HG02840 (cell line): ENCODE measurements around the gene CTNNA1.
"Not testable (repeated sequence)": the region's sequence is repeated elsewhere in the genome, so short reads cannot be mapped to it uniquely, and the experiment has no call there.

Experiments used
- ATAC-seq: cut with Tn5 transposase; IDR thresholded peaks from one replicate; pipeline ENCODE4 v1.9.1; 2021; ENCODE audit warnings: mild to moderate bottlenecking, moderate library complexity, moderate number of reproducible peaks; ENCODE audit not compliant: unreplicated experiment, low FRiP score

Gene CTNNA1

DNA sequence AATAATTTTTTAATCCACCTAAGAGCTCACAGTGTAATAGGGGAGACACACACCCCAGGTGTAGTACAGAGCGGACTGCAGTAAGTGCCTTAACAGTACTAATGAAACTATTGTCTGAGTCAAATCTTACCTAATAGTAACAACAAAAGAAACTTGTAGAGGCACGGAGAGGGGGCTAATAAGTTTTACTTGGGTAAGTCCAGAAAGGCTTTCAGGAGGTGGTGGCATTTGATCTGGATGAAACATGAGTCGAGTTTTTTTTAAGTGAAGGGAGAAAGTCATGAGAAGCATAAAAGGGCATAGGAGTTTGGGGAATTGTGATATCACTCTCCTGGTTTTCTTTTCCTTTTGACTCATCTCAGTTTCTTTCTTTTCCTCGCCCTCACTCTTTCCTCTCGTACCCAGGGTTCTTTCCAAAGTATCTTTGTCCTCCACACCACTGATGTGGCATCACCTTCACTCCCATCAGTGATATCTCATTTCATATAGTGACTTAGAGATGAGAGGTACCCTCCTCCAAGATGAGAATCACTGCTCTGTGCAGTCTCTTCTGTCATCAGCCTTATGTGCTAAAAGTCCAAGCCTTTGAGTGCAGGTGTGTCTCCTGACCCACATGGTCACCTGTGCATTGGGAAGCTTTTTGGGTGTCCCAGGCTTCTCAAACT lies 2.0 kb downstream of the CTNNA1 start:
- no peak for ATAC-seq

DNA sequence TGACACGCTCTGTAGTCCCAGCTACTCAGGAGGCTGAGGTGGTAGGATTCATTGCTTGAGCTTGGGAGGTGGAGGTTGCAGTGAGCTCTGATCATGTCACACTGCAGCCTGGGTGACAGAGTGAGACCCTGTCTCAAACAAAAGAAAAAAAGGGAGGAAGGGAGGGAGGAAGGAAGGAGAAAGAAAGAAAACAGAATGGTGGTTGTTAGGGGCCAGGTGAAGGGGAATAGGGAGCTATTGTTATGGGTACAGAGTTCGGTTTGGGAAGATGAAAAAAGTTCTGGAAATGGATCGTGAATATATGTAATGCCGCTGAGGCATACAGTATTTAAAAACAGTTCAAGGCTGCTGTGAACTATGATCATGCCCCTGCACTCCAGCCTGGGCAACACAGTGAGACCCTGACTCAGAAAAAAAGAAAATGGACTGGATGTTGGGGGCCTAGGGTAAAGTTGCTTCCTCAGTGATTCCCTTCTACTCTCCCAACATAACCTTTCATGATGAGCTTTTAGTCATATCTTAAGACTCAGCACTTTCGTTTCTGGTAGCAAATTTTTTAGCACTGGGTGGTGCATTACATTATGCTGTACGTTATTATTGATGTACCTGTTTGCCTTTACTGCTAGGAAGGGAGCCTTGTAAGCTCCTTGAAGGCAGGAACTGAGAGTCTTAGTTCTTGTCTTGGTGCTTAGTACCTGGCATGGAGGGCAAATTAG lies 4.0 kb downstream of the CTNNA1 start:
- no peak for ATAC-seq

DNA sequence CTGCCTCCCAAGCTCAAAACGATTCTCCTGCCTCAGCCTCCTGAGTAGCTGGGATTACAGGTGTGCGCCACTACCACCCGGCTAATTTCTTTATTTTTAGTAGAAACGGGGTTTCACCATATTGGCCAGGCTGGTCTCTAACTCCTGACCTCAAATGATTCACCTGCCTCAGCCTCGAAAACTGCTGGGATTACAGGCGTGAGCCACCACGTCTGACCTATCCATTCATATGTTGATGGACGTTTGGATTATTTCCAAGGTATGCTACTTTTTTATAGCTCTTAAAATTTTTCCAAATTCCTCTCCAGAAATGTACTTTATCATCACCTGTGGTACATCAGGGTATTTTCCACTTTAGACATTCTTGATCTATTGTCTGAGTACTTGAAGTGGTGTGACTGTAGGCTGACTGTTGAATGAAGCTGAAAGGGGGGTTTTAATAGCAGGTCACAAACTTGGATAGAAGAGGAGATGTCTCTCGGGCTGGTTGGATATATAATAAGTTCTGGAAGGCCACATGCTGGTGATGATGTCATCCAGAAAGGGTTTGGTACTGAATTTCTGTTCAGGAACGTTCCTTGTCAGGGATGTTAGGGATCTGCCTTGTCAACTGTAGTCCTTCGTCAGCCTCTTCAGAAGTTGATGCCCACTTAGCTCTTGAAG lies 7.4 kb downstream of the CTNNA1 start:
- ATAC-seq = no peak

DNA sequence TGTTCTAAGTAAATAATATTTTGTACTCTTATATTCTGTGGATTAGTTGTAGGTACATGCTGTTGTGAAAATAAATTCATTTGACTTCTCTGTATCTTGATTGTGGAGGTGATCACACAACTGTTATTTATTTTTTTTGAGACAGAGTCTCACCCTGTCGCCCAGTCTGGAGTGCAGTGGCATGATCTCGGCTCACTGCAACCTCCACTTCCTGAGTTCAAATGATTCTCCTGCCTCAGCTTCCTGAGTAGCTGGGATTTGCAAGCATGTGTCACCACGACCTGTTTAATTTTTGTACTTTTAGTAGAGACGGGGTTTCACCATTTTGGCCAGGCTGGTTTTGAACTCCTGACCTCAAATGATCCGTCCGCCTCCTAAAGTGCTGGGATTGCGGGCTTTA lies 7.9 kb downstream of the CTNNA1 start:
- ATAC-seq = not testable (repeated sequence)

DNA sequence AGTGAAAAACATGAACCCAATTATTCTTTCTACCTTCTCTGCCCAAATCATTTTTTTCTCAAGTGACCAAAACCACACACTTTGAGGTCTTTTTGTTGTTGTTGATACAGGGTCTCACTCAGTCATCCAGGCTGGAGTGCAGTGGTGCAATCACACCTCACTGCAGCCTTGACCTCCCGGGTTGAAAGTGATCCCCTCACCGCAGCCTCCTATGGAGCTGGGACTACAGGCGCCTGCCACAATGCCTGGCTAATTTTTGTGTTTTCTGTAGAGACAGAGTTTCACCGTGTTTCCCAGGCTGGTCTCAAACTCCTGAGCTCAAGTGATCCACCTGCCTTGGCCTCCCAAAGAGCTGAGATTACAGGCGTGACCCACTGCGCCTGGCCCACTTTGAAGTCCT lies 8.4 kb downstream of the CTNNA1 start:
- ATAC-seq = not testable (repeated sequence)

DNA sequence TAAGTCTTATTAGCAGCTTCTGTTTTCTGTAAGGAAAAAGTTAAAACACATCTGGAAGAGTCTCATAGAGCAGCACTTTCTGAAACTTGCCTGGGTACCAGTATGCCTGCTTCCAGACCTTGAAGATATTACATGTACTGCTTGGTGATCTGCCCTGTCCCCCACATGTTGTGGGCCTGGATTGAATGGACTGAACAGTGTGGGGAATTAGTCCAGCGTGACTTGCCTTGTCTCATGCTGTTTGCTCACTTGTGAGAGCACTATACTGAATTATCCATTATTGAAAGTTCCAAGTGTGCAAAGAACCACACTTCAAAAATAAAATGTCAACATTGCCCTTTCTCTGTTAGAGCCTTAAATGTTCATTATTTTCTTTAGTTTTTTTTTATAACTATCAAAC lies 8.9 kb downstream of the CTNNA1 start:
- no peak for ATAC-seq

DNA sequence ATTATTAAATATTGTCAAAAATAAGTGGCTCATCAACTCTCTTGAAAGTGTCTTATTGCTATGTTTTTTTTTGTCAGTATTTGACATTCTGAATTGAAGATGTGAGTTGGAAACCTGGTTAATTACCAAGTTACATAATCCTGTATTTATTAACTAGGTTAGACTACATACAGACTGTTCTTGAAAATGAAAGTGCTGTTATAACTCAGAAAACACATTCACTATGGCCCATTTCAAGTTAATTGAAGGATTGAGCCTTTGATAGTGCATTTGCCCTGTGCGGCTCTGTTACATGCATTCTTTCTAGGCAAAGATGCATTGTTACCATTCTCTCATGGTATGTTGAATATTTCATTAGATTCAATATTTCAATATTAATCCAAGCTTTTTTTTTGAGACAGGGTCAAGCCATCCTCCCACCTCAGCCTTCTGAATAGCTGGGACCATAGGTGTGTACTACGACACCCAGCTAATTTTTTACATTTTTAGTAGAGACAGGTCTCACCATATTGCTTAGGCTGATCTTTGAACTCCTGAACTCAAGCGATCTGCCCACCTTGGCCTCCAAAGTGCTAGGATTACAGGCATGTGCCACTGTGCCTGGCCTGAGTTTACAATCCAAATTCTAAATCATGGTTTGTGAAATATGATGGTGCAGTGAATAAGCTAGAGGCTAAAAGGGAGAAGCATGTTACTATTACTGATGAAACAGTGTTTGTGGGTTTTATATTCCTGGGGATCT lies 10.0 kb downstream of the CTNNA1 start:
- ATAC-seq = no peak

DNA sequence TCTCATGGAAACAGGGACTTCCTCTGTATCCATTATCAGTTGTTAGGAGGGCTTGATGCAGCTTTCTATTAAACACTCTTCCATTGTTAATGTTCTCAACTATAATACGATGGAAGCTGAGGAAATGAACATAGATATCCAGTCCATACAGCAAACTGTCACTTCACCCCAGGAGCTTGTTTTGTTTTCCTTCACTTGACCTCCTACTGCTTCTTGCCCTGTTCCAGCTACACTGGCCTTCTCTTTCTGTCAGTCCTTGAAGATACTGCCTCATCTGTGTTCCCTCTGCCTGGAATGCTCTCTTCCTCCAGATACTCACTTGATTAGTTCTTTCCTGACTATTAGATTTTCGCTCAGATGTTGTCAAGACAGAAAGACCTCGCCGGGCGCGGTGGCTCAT lies 17.1 kb downstream of the CTNNA1 start:
- no peak for ATAC-seq

DNA sequence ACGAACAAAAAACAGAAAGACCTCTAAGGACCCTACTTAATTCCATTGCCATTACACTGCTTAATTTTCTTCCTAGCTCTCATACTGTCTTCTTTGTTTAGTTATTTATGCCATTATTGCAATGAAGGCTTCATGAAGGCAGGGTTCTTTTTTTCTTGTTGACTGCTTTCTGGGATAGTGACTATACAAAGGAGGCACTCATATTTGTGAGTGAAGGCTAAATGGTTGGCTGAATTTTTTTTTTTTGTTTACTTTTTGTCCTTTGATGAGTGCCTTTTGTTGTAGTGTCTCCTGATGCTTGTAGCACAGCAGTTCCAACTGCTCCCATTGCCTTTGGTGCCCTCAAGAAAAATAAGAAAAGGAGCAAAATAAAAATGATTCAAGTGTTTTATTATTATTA lies 17.8 kb downstream of the CTNNA1 start:
- ATAC-seq = no peak

DNA sequence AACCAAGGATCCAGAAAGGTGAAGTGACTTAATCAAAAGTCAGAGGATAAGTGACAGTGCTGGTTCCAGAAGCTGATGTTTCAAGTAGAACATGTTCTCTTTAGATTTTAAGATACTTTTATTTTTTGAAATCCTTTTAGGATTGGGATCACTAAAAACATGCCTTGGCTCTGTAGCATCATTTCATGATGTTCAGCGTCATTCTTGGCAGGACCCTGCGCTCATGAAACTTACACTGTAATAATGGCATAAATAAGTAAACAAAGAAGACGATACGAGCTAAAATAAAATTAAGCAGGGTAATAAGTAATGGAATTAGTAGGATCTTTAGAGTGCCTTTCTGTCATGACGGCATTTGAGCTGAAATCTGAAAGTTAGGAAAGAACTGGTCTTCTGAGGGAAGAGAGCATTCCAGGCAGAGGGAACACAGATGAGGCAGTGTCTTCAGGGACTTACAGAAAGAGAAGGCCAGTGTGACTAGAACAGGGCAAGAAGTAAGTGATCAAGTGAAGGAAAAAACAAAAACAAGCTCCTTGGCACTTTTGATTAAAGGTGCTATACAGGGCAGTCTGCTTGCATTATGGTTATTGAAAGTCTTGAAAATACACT lies 19.9 kb downstream of the CTNNA1 start:
- ATAC-seq = no peak

DNA sequence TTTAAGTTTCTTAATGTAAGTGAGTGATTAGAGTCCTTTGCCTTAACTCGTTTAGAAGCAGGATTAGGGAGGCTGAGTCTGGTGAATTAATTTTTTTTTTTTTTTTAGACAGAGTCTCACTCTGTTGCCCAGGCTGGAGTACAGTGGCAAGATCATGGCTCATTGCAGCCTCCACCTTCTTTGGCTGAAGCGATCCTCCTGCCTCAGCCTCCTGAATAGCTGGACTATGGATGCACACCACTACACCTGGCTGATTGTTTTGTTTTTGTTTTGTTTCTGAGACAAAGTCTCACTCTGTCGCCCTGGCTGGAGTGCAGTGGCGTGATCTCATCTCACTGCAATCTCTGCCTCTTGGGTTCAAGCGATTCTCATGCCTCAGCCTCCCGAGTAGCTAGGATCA lies 20.4 kb downstream of the CTNNA1 start:
- not testable (repeated sequence) for ATAC-seq

DNA sequence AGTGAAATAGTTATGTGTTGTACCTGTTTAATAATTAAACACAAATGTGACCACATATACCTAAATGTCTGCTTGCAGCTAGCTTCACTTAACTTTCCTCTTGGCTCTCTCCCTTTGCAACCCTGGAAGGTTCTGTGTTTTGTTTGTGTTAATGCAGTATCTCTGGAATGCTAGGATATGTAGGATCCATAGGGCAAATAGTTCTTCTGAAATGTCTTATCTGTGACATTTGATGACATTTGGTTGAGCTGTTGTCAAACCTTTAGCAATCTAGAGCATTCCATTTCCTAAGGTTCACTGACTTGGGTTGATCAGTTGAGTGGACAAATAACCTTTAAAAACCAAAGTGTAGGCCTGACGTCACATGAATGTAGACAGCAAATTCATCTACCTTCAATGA lies 21.8 kb downstream of the CTNNA1 start:
- ATAC-seq = no peak

DNA sequence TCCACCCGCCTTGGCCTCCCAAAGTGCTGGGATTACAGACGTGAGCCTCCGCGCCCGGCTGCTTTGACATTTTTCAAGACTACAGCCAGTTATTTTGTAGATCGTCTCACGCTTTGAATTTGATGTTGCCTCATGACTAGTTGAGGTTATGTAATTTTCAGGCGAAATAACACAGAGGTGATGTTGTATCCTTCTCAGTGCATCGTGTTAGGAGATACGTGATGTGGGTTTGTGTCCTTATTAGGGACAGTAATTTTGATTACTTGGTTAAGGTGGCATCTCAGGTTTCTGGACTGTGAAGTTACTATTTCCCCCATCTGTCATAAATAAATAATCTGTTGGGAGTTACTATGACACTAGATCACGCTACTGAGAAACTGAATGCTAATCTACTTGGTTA lies 25.0 kb downstream of the CTNNA1 start:
- ATAC-seq = no peak

DNA sequence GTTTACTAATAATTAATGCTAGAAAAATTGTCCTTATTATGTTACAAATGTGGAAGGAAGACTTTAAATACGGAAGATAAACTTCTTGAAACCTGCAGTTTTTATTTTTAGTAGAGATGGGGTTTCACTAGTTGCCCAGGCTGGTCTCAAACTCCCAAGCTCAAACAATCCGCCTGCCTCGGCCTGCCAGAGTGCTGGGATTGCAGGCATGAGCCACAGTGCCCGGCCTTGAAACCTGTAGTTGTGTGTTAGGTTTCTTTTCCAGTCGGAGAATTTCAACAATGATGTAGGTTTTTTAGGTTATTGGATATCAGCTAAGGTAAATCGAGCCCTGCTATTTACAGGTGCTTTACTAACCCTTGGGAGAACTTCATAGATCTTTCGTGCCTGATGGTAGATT lies 30.8 kb downstream of the CTNNA1 start:
- no peak for ATAC-seq

DNA sequence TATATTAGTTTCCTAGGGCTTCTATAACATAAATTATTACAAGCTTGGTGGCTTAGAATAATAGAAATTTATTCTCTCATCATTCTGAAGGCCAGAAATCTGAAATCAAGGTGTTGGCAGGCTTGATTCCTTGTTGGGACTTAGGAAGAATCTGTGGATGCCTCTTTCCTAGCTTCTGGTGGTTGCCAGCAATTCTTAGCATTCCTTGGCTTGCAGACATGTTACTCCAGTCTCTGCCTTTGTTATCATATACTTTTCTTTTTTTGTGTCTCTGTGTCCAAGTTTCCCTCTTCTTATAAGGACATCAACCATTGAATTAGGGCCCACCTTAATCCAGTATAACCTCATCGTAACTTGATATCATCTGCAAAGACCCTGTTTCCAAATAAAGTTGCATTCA lies 31.4 kb downstream of the CTNNA1 start:
- no peak for ATAC-seq

DNA sequence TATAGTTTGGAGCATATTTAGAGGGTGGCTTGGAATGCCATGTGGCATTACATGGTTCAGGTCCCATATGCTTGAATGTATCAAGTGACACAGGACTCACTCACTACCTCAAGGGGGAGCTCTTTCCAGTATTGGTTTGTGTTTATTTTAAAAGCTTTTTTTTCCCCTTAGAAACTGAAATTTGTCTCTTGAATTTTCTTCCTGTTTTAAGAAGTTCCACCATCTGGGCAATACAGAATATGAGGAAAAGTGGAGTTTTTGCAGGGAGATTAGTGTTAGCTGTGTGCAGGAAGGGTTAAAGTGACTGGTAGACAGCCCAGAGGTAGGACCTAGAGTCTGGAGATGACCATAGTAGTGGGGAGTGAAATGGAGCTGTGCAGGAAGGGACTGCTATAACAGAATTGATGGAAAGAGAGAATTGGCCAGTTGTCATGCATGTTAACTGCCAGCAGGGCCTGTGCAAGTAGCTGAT lies 36.6 kb downstream of the CTNNA1 start:
- no peak for ATAC-seq

DNA sequence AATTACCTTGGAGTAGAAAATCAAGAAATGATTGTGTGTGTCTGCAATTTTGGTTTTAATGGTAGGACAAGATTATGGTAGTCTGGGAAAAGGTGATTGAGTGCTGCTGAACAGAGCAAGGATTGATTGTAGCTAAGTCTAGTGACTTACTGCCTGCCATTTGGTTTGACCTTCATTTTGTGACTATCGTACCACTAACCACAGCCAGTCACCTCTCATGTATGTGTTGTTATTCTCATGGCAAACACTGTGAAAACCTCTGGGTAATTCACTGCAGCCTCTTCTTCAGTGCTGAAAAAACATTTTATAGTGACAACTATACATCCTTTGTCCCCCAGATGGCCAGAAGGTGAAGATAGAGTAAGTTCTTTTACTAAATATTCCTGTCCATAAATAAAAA lies 37.5 kb downstream of the CTNNA1 start:
- ATAC-seq = no peak

DNA sequence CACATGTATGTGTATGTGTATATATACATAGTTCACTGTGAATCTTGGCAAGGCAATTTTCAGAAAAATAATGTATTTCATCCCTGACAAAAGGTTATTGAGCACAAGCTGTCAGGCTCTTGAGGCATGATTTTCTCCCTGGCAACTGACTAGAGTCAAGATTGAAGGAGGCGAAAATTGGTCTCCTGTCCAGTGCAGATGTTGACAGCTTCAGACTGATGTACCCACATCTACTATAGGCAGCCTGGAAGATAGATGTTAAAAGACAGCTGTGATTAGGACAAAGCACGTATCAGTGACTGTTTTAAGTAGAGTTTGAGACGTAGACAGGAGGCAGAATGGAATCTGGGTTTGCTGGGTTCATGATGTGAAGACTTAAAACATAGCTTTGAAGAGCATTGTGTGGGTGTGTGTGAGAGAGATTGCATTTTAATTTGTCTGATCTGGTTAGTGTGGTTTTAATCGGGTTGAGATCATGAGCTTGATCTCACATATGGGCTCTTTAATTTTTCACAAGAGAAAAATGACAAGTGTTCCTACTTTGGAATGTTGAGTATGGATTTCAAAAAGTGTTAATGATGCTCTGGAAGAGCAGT lies 39.1 kb downstream of the CTNNA1 start:
- no peak for ATAC-seq

DNA sequence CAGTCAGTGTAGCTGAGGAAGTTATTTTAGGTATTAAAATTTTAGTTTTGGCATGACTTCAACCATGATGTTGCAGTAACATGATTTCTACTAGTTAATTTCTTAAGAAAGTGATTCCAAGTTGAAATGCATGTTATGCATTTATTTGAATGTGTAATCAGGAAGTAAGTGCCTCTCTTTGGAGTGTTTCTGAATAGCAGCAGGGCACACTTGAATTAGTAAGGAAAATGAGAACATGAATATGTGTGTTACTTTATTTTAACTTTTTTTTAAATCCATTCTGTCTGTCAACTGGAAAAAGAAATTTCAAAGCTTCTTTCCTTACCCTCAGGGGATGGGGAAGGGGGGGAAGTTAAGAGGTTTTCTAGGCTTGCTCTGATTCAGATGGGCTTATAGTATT lies 40.4 kb downstream of the CTNNA1 start:
- ATAC-seq = no peak

DNA sequence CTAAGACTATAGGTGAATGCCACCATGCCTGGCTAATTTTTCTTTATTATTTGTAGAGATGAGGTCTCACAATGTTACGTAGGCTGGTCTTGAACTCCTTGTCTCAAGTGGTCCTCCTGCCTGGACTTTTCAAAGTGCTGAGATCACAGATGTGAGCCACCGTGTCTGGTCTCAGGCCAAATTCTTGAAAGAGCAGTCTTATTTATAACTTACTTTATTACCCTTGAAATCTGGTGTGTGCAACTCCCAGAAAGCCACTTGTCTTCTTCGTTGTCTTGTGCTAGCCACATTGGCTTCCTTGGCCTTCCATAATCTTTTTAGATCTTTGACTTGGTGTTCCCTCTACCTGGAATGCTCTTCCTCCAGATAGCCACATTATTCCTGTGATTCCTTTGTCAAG lies 50.1 kb downstream of the CTNNA1 start:
- ATAC-seq = no peak
